Fibroblast of lung (primary cell): ENCODE measurements around the gene CHSY1. TPM values are rescaled to one million over a fixed set of nuclear protein-coding genes. Genes with fewer than 3 reads are reported as not detected.

Experiments used
- DNase-seq, 2 donors: peaks; one replicate each; pipeline versions ENCODE4 v3.0.0 to v3.0.0-alpha.2; 2010; ENCODE audit warnings: low read depth in 2 of 2
- H2AFZ ChIP-seq: 2 replicates; pipeline ENCODE4 v1.5.1; 2012; ENCODE audit warnings: low read length, control low read depth, inconsistent platforms
- H3K27ac ChIP-seq: 2 replicates; pipeline ENCODE4 v1.5.1; 2011; ENCODE audit warnings: low read length, control low read depth; ENCODE audit not compliant: insufficient read depth
- H3K27me3 ChIP-seq: 2 replicates; pipeline ENCODE4 v1.5.1; 2011; ENCODE audit warnings: mild to moderate bottlenecking, low read length; ENCODE audit not compliant: control insufficient read depth, insufficient read depth
- H3K36me3 ChIP-seq: 2 replicates; pipeline ENCODE4 v1.5.1; 2011; ENCODE audit warnings: low read length; ENCODE audit not compliant: control insufficient read depth, insufficient read depth
- H3K4me1 ChIP-seq: 2 replicates; pipeline ENCODE4 v1.5.1; 2011; ENCODE audit warnings: low read length; ENCODE audit not compliant: control insufficient read depth, insufficient read depth; ENCODE audit errors: extremely low read depth
- H3K4me2 ChIP-seq: 2 replicates; pipeline ENCODE4 v1.5.1; 2011; ENCODE audit warnings: low read length, control low read depth; ENCODE audit not compliant: insufficient read depth; ENCODE audit errors: extremely low read depth
- H3K4me3 ChIP-seq, 4 experiments: fragments of 200-600 bp in 1 of 4; sonication (generic) in 1 of 4; replicated peaks in 1 of 4; 2 replicates each; pipeline ENCODE4 v1.5.1; 2011 to 2016; ENCODE audit warnings: low read length in 4 of 4, low read depth in 3 of 4, mild to moderate bottlenecking in 3 of 4, control low read depth in 2 of 4, inconsistent platforms in 1 of 4, mixed read lengths in 1 of 4; ENCODE audit not compliant: insufficient read depth in 1 of 4; ENCODE audit errors: control extremely low read depth in 1 of 4
- H3K79me2 ChIP-seq: 2 replicates; pipeline ENCODE4 v1.5.1; 2012; ENCODE audit warnings: mild to moderate bottlenecking, low read length, inconsistent platforms; ENCODE audit not compliant: control insufficient read depth, insufficient read depth
- H3K9ac ChIP-seq: 2 replicates; pipeline ENCODE4 v1.5.1; 2011; ENCODE audit warnings: mild to moderate bottlenecking, low read length, control low read depth; ENCODE audit not compliant: insufficient read depth
- H3K9me3 ChIP-seq: 2 replicates; pipeline ENCODE4 v1.5.1; 2012; ENCODE audit warnings: low read depth, low read length; ENCODE audit not compliant: control insufficient read depth, insufficient read depth
- H4K20me1 ChIP-seq: 2 replicates; pipeline ENCODE4 v1.5.1; 2011; ENCODE audit warnings: low read length; ENCODE audit not compliant: control insufficient read depth, insufficient read depth; ENCODE audit errors: extremely low read depth
- CTCF ChIP-seq, 2 donors: IDR thresholded peaks in 1 of 2; conservative IDR thresholded peaks in 1 of 2; 1 replicate in 1 of 2; 2 replicates in 1 of 2; pipeline ENCODE4 v1.5.1; 2011 to 2012; ENCODE audit warnings: low read length in 2 of 2, control low read depth in 1 of 2, inconsistent platforms in 1 of 2, low read depth in 1 of 2, mild to moderate bottlenecking in 1 of 2
- EZH2 ChIP-seq: IDR thresholded peaks from 2 replicates; pipeline ENCODE4 v1.5.1; 2012; ENCODE audit warnings: low read length, control low read depth, mild to moderate bottlenecking; ENCODE audit errors: missing control alignments
- polyA plus RNA-seq, 2 donors: library from polyadenylated mRNA; depleted of rRNA in 1 of 2; stranded (reverse) in 1 of 2; unstranded in 1 of 2; fragments of >200 nt; gene quantifications; 2 replicates each; pipeline ENCODE4 v1.2.1, GENCODE V29; 2011 to 2012; ENCODE audit warnings: missing spikeins in 1 of 2
- total RNA-seq: library from RNA; depleted of rRNA; stranded (reverse); fragments of >200 nt; gene quantifications from 2 replicates; pipeline ENCODE4 v1.2.1, GENCODE V29; 2014

CHSY1 gene
- total and polyA plus RNA-seq, 2 donors (not counting 1 experiment from before 2014, with no cell fraction given), result 28.6 to 57.0 TPM

DNA sequence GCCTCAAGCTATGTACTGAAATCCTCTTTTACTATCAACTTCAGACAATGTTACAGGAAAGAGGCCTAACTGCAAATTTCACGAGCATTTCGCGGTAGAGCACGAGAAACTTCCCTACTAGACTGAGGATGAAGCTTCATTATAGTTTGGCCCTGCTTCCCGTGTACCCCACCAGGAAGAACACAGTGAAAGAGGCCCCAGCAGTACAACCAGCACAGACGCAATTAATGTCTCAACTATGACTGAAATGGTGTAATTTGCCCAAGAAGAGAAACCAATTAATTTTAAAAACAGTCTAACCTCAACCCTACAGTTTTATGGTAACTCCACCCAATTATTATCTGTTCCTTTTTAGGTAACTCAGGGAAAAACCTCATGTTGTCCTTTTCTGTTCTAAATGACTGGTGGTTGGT is 12.1 kb downstream of the CHSY1 start:
- Histone ChIP-seq H3K9ac (no peak overlapping the region), H3K79me2 (peaks cover 97% of the 10 kb centered on the region), H3K27ac (peak overlapping the region; percentile 18), H3K4me3 (no peak overlapping the region), H3K4me1 (peaks cover 34% of the 10 kb centered on the region), H2AFZ (no peak overlapping the region), H3K9me3 (no peaks in the 10 kb centered on the region), H4K20me1 (no peaks in the 10 kb centered on the region), H3K36me3 (peaks cover 8% of the 10 kb centered on the region), H3K4me2 (peak overlapping the region; percentile 56), H3K27me3 (no peaks in the 10 kb centered on the region)
- DNase-seq, result no peak
- TF ChIP-seq EZH2 (no peak), CTCF (conservative IDR thresholded peaks at IDR 0.05 in 1 of 2, IDR thresholded peaks at IDR 0.05 in 1 of 2; ENCODE audit: low read depth in 1 of 2, low read length in 2 of 2) (no peak)

DNA sequence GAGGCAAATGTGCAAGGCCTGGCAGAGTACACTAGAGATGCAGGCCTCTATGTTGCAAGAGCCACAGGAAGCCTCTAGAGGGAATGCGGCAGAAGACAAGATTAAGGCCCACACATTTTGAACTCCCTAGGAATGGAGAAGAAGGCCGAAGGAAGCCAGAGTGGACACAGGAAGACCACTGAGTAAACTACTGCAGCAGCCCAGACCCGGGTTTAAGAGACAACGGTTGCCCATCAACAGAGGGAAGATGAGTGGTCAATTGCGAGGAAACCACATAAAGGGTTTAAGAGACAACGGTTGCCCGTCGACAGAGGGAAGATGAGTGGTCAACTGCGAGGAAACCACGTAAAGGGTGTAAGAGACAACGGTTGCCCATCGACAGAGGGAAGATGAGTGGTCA is 14.6 kb downstream of the CHSY1 start:
- Histone ChIP-seq H3K4me1 (peaks cover 21% of the 10 kb centered on the region), H4K20me1 (no peaks in the 10 kb centered on the region), H3K79me2 (peaks cover 97% of the 10 kb centered on the region), H3K4me3 (no peak overlapping the region), H3K27me3 (no peaks in the 10 kb centered on the region), H3K9me3 (no peaks in the 10 kb centered on the region), H3K36me3 (peaks cover 14% of the 10 kb centered on the region), H3K27ac (no peak overlapping the region), H2AFZ (no peak overlapping the region), H3K9ac (no peak overlapping the region), H3K4me2 (no peak overlapping the region)
- no peak for DNase-seq
- TF ChIP-seq CTCF (conservative IDR thresholded peaks at IDR 0.05 in 1 of 2, IDR thresholded peaks at IDR 0.05 in 1 of 2; ENCODE audit: low read depth in 1 of 2, low read length in 2 of 2) (no peak), EZH2 (no peak)

DNA sequence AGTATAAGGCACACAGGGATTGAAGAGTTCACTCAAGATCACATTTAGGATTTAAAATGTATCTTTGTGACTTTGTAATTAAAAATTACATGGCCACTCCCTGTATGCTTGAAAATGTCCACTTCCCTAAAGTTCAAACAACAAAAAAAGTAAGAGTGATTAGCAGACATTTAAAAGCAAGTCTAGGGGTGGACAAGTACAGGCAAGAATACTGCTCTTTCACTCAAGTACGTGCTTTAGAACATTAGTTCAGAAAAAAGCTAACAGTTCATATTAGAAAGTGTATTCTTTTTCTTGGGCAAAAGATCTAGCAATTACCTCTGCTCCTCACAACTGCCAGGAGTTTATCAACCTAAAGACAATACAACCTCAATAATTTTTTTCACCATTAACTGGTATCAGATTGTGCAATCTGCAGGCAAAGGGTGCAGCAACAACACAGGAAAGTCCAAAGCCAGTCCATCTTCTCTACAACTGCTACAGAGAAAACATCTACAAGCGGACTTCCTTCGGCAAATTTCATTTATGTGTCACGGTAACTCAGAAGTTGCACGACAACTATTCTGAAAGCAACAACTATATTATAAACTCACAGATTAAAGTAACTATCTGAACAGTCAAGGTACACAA is 18.1 kb downstream of the CHSY1 start:
- no peak for TF ChIP-seq CTCF (conservative IDR thresholded peaks at IDR 0.05 in 1 of 2, IDR thresholded peaks at IDR 0.05 in 1 of 2; ENCODE audit: low read depth in 1 of 2, low read length in 2 of 2)
- TF ChIP-seq EZH2, result no peak
- Histone ChIP-seq H3K79me2 (peaks cover 97% of the 10 kb centered on the region), H3K9ac (no peak overlapping the region), H3K9me3 (no peaks in the 10 kb centered on the region), H3K27ac (no peak overlapping the region), H4K20me1 (no peaks in the 10 kb centered on the region), H3K4me1 (peaks cover 4% of the 10 kb centered on the region), H3K4me2 (no peak overlapping the region), H3K36me3 (peaks cover 14% of the 10 kb centered on the region), H3K4me3 (no peak overlapping the region), H3K27me3 (no peaks in the 10 kb centered on the region), H2AFZ (no peak overlapping the region)
- no peak for DNase-seq
